Ovary (tissue), 9 donors: ENCODE data around the gene BFSP2. TPM values are rescaled to one million over a fixed set of nuclear protein-coding genes. Genes with fewer than 3 reads are reported as not detected.
"Not testable (repeated sequence)": the region's sequence is repeated elsewhere in the genome, so short reads cannot be mapped to it uniquely, and the experiment has no call there.

ENCODE experiments used
- DNase-seq, 5 donors: peaks; one replicate each; pipeline ENCODE4 v3.0.0-alpha.2; 2019 to 2020
- H3K27ac ChIP-seq, 2 donors: fragments of 200-600 bp; one replicate each; pipeline versions ENCODE4 v1.5.1 to v1.8.0; 2019 to 2022
- H3K27me3 ChIP-seq: fragments of 200-600 bp; one replicate; pipeline ENCODE4 v1.8.0; 2022
- H3K36me3 ChIP-seq: fragments of 200-600 bp; sonication (generic); one replicate; pipeline ENCODE4 v1.5.1; 2019
- H3K4me1 ChIP-seq: one replicate; pipeline ENCODE4 v1.8.1; 2013; ENCODE audit warnings: mild to moderate bottlenecking, moderate library complexity; ENCODE audit not compliant: insufficient read depth
- H3K4me3 ChIP-seq: fragments of 200-600 bp; sonication (generic); one replicate; pipeline ENCODE4 v1.5.1; 2017
- H3K9me3 ChIP-seq, 2 donors: fragments of 200-600 bp in 1 of 2; sonication (generic) in 1 of 2; one replicate each; pipeline versions ENCODE4 v1.5.1 to v1.8.1; 2013 to 2019; ENCODE audit warnings: mild to moderate bottlenecking in 1 of 2, moderate library complexity in 1 of 2
- CTCF ChIP-seq, 3 donors: fragments of 450-650 bp in 2 of 3; fragments of 200-600 bp in 1 of 3; IDR thresholded peaks; one replicate each; pipeline versions ENCODE4 v1.5.1 to v1.8.0; 2016 to 2022; ENCODE audit warnings: antibody characterized with exemption in 3 of 3, mild to moderate bottlenecking in 1 of 3
- EP300 ChIP-seq: sonication (generic); formaldehyde crosslinking; IDR thresholded peaks from one replicate; pipeline ENCODE4 v1.6.1; 2017; ENCODE audit warnings: antibody characterized with exemption
- POLR2A ChIP-seq: fragments of 450-650 bp; IDR thresholded peaks from one replicate; pipeline ENCODE4 v1.6.1; 2017; ENCODE audit warnings: antibody characterized with exemption, mild to moderate bottlenecking, moderate library complexity
- WGBS, 3 donors: extraction: QIAGEN DNeasy Blood & Tissue Kit in 1 of 3; methylation state at CpG; one replicate each; pipeline versions ENCODE4 v1.1.5 to v1.1.7; 2013 to 2017; 5-methylcytosine and 5-hydroxymethylcytosine counted together
- intact Hi-C, 4 donors: fragments of 100-400 bp; cut with DNase I; formaldehyde crosslinking; loops; one replicate each; pipeline versions ENCODE4 v1.11.0 to v1.15.1; 2022 to 2023
- polyA plus RNA-seq, 2 donors: library from polyadenylated mRNA; stranded (reverse); fragments of 200-250 nt in 1 of 2; fragments of 350-450 nt in 1 of 2; fragmentation: Illumina TruSeq in 1 of 2; extraction: RNeasy Lipid Tissue Mini Kit (QIAGEN cat#74804) in 1 of 2; gene quantifications; one replicate each; pipeline ENCODE4 v1.2.3, GENCODE V29; 2013 to 2014
- total RNA-seq, 7 donors: library from RNA; depleted of rRNA in 2 of 7; stranded (reverse); fragments of >200 nt in 2 of 7; fragmentation: NEBNext Ultra II Directional in 3 of 7; extraction: Animal tissue kit (Norgen Biotek cat#: 25700) in 3 of 7; gene quantifications; one replicate each; pipeline versions ENCODE4 v1.1.0 to v1.2.4, GENCODE V29; 2016 to 2023
- donor health status: DM: no; HTN: no; CAD: no; lungs with moderate emphysema.
- donor health status: DM: no; HTN: no; CAD: no.
- donor health status: Bipolar disorder and iron deficiency.
- donor health status: DM: yes; HTN: yes; CAD: no.
- donor health status: DM: no; HTN: no; CAD: no.
- donor health status: DM: yes; HTN: yes; CAD: no.

Gene BFSP2
- total and polyA plus RNA-seq, 9 donors, result not detected

- Histone ChIP-seq H3K27me3 (no peaks in the 10 kb centered on the region), H3K27ac (no peak overlapping the region), H3K4me3 (no peak overlapping the region), H3K36me3 (no peaks in the 10 kb centered on the region), H3K9me3 (no peaks in the 10 kb centered on the region), H3K4me1 (no peaks in the 10 kb centered on the region)
- TF ChIP-seq POLR2A, result no peak
- TF ChIP-seq CTCF (IDR thresholded peaks at IDR 0.05), result no peak
- no peak for TF ChIP-seq EP300
- WGBS, 3 donors, result 61 to 71% (median 69%) methylated on average over 5 of the region's 5 CpGs
- intact Hi-C loops, result no loop called here
- DNase-seq, result no peak
Observed at GRCh38 chr3:133521946-133522345, 122.1 kb downstream of the BFSP2 start.

DNA sequence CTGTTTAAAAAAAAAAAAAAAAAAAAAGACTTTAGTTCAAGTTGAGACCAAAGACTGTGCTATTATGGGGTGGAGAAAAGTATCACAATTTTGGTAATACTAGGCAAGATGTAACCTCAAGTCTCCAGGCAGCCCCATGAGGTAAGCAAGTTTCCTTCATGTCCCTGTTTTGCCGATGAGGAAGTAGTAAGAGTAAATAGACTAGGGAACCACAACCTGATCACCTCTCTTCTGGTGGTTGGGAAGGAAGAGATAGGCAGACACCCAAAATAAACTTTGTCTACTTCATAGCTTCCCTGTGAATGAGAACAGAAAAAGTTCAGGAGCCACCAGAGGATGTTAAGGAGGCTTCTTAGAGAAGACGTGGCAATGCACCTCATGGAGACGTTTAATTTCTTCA lies 123.9 kb downstream of the BFSP2 start:
- intact Hi-C loops, H3K9me3 ChIP-seq, H3K27me3 ChIP-seq, H3K27ac ChIP-seq, H3K36me3 ChIP-seq, DNase-seq, H3K4me3 ChIP-seq, H3K4me1 ChIP-seq: not testable (repeated sequence)
- 55 to 69% (median 58%) methylated on average over 3 of the region's 3 CpGs for WGBS, 3 donors

Other genes starting within 250 kb of the BFSP2 start
- 100 to 1,000 TPM in 5 of 7 donors, 10 to 100 TPM in 2; 65.5 to 151 (median 134) TPM for gene CDV3, start 173.6 kb downstream of the BFSP2 start, total RNA-seq
- 100 to 1,000 TPM in 1 of 2 donors, 10 to 100 TPM in 1; 51.3 to 168 TPM for gene CDV3, start 173.6 kb downstream of the BFSP2 start, polyA plus RNA-seq